ENCODE data around the gene MKLN1.

DNA sequence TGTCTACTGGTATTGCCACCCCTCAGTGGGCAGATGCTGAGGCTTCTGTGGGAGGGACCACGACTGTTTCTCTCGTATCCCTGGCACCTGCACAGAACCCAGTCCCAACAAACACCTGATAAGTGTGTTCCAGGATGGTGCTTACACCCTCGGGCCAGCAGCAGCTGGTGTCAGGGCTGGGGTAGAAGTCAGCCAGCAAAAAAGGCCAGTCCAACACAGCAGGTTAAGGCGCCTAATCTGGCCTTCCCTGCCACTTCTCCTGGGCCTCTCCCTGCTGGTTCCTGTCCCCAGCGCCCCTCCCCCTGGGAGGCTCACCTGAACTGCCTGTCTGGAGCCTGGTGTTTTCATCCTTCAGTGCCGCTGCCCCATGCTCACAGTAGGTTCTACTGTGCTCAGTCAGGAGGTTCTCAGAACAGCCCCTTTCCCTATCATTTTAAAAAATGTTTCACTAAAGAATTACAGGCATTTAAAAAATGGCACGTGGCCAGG, 208.7 kb downstream of the MKLN1 start:
- TF ChIP-seq, protein P1, sequence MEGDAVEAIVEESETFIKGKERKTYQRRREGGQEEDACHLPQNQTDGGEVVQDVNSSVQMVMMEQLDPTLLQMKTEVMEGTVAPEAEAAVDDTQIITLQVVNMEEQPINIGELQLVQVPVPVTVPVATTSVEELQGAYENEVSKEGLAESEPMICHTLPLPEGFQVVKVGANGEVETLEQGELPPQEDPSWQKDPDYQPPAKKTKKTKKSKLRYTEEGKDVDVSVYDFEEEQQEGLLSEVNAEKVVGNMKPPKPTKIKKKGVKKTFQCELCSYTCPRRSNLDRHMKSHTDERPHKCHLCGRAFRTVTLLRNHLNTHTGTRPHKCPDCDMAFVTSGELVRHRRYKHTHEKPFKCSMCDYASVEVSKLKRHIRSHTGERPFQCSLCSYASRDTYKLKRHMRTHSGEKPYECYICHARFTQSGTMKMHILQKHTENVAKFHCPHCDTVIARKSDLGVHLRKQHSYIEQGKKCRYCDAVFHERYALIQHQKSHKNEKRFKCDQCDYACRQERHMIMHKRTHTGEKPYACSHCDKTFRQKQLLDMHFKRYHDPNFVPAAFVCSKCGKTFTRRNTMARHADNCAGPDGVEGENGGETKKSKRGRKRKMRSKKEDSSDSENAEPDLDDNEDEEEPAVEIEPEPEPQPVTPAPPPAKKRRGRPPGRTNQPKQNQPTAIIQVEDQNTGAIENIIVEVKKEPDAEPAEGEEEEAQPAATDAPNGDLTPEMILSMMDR (IDR thresholded peaks at IDR 0.05) = no peak
- TF ChIP-seq POLR2A (IDR thresholded peaks at IDR 0.05) = no peak
